C1 segment of cervical spinal cord (tissue), 14 donors: ENCODE data around the gene CDH8.
A peak's percentile ranks its signal among the peaks of the same experiment; 100 is the strongest.

Source experiments
- DNase-seq, 14 donors: peaks; one replicate each; lab custom pipeline; 2025; lab: John Stamatoyannopoulos, UW

The CDH8 gene

DNA sequence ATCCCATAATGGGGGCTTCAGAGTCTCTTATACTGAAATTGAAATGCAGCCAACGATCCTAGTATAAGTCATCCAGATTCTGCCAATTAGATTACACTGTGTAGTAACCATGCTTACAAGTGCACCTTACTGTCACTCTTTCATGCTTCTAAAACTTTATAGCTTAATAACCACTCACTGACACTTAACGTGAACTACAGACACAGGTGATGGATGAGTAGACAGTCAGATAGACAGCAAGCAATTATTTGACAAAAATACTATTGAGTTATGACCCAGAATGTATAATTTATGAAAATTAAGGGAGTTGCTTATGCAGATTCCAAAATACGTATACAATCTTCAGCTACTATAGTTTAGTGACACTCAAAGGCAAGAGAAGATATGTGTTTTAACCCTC lies 6.3 kb downstream of the CDH8 start:
- no peak for DNase-seq

GRCh38 chr16:62022688-62023087 lies 13.6 kb downstream of the CDH8 start:
- DNase-seq, result no peak

DNA sequence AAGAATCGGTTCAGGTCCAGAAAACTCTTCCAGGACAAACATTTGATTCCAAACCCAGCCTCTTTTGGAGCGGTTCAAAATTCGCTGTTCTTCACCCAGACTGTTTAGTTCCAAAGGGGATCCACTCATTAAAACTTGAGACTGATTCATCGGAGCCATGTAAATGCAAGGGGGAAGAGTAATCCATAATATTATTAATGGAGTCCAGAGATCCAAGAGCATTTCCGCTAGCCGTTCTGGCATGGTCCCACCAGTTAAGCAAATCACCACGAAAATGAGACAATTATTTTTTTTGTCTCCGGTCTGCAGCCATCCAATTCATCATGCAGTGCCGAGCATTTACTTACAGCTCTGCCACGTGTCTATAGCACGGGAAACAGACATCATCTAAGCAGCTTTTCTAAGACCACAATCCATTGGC lies 15.1 kb downstream of the CDH8 start:
- peak in 1 of 14 donors; percentile 18 for DNase-seq

DNA sequence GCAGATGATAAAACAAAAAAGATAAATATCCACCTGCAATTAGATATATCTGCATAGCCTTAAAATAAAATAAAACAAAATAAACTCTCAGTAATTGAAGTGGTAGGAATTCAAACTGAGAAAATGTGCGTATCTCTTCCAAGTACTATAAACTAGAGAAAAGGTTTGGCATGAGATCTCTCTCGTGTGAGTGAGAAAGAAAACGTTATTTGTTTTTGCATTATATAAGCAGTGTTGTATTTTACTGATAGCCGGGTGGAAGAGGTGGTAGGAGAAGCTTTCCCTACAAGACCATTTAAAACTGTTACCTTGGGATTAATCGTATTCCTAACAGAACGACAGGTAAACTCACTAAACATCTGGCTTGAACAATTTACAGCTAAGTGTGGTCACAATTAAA lies 15.6 kb downstream of the CDH8 start:
- no peak for DNase-seq

DNA sequence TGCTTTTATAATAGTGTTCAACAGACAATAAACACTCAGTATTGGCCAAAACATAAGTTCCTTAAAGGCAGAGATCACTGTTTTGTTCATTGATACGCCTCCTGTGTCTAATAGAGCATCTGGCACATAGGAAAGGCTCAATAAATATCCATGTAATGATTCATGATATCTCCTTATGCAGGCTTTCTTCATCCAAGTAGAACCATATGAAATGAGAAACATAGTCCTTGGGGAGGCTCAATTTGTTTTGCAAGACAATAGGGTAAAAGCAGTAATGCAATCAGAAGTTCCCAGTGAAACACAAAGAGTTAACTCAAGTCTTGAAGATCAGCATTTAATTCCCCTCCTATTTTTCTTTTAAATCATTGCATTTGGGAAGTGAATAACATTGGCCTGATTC lies 16.4 kb downstream of the CDH8 start:
- no peak for DNase-seq

GRCh38 chr16:62018301-62019060 lies 17.8 kb downstream of the CDH8 start:
- no peak for DNase-seq

DNA sequence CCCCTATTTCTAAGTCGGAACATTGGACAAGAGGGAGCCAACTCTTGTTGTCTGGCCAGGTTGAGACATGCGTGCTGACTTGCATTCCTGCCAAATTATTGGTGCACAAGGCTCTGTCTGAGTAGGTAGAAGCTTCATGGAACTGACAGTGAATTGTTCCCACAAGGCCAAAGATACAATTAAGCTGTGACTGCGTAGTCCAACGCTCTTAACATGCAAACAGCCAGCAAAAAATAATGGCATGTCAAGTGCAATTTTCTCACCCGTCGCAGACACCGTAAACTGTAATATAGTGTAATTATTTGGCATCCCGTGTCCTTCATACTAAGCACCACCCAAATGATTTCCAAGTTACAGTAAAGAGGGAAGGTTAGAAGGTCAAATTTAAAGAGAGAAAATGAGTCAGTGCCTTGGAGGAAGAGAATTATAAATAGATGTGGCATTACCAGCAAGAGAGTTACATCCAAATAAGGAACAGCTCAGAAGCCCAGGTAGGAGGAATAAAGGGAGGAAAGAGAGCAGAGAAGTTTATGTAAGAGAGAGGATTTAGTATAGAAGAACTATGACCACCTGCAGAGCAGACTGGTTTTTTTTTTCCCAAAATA lies 21.8 kb downstream of the CDH8 start:
- no peak for DNase-seq

- no peak for DNase-seq
These were observed 26.1 kb downstream of the CDH8 start for GRCh38 chr16:62010186-62010585.

DNA sequence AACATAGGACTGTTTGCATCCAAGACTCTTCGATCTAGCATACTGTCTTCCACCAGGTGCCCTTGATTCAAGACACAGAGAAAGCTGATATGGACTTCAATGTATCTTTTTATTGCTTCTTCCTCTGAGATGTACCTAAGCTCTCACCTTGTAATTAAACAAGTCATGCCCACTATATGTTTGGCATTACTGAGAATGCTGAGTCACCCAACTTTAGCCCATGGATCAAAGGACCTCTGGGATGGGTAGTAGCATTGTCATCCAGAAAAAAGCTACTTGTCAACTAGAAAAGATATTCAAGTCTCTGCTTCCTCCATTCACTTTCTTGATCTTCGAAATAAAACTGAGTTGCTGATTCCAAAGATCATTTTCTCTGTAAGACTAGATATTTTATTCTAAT lies 37.8 kb downstream of the CDH8 start:
- no peak for DNase-seq

DNA sequence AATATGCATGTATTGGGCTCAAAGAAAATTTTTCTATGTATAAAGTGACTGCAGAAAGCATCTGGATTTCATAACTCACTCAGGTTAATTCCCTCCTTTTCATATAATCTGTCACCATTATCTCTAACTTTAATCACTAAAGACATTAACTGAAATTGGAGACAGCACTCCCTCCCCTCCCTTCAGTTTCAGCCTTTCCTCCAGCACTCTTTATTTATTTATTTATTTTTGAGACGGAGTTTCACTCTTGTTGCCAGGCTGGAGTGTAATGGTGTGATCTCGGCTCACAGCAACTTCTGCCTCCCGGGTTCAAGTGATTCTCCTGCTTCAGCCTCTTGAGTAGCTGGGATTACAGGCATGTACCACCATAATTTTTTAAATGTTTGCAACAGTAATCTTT lies 43.1 kb downstream of the CDH8 start:
- no peak for DNase-seq

DNA sequence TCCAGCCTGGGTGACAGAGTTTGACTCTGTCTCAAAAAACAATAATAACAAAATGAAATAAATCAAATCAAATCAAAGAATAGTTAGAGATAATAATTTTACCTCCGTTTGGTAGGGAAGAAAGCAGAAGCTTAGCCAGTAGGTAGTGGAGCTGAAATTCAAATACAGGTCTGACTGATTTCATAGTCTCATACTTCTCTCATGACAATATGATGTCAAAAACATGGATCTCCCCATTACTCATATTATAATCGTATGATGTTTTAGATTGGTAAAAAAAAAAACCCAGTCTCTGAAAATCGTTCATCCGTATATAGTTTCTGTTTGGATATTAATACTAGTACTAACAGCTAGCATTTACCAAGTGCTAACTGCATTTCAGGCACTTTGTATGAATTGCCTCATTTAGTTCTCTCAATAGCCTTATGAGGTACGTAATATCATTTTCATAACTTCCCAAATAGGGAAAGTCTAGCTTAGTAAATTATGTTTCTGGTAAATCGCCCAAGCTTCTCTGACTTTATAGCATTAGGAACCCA lies 48.7 kb downstream of the CDH8 start:
- no peak for DNase-seq

DNA sequence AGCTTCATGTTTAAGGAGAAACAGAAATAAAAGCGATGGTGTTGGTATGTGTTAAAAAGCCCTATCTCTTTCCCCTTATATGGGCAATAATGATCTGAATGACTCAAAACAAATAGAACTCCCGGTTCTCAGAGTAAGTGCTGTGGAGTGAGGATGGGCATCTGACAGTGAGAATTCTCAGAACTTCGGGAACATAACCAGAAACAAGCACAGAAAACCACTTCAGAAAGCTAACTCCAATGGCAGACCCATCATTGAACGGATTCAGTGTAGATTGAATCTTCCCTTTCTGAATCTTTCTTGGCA lies 67.2 kb downstream of the CDH8 start:
- no peak for DNase-seq

- DNase-seq, result no peak
These were observed 67.8 kb downstream of the CDH8 start for GRCh38 chr16:61968242-61969076.

DNA sequence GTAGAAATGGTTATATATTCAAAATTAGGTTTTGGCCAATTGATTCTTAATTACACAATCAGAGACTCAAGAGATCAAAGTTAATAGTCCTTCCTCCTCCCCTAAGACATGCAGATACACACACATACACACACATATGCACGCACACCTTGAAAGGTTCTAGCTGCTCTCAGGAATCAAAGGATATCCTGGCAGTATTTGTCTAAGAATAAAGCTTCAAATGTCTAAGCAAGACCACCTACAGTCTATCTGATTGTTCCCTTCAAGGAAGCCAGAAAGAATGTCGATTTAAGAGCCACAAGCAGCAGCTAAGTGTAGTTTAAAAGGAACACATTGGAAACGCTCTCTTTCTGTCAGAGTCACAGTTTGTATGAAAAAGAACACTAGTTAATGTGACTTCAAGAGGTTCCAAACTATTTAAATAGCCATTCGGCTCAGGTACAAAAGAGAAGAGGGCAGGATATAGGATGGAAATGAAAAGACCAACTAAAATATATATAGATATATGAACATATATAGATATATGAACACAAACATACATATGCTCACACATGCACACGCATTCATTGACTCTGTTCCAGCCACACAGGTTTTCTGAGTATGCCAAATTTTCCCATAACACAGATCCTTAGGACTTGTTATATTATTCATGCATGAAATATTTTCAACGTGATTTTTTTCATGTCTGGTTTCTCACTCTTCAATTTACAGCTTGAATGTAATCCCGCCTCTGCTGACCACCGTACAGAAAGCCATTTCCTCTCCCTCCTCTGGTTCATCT lies 79.0 kb downstream of the CDH8 start:
- no peak for DNase-seq

DNA sequence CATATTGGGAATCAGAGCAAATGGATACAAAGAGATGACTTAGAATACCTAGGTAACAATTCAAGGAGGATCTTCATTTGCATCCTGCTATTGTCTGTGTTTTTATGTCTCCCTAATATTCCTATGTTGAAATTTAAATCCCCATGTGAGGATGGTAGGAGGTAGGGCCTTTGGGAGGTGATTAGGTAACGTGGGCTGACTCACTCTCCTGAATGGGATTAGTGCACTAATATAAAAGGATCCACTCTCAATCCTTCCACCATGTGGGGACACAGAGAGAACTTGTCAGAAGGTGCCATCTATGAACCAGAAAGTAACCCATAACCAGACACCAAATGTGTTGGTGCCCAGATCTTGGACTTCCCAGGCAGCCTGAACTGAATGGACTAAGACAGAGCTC lies 83.4 kb downstream of the CDH8 start:
- no peak for DNase-seq

DNA sequence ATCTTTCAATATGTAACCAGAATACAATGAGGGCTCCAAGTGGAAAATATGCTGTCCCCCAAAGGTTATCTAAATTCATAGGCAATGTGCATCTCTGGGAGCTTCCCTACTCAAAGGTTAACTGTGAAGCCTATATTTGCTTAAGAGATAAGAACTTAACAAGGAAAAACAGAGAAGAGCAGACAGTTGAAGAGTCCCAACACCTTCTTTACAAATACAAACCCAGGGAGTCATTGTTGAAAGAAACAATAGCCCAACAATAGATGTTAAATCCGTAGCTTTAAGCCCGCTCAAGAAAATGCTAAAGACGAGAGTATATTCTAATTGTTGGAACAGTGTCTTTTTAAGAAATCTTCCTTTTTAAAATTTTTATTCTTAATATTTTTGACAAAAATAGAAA lies 87.8 kb downstream of the CDH8 start:
- DNase-seq, result no peak

- DNase-seq, result no peak
These were observed 90.2 kb downstream of the CDH8 start for GRCh38 chr16:61946019-61946418.

DNA sequence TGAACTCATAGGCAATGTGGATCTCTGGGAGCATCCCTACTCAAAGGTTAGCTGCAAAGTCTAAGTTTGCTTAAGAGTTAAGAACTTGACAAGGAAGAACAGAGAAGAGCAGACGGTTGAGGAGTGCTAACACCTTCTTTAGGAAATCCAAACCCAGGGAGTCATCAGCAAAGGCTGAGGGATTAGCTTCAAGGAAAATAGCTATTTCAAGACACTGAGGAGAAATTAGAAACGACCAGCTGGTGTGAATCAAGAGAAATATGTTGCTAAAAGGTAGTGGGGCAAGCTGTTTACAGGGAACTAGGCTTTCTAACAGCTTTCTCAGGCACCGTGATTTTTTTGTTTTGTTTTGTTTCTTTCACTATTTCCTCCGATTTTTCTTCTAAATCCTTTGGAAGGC lies 90.7 kb downstream of the CDH8 start:
- no peak for DNase-seq

- no peak for DNase-seq
These were observed 92.2 kb downstream of the CDH8 start for GRCh38 chr16:61944004-61944403.

GRCh38 chr16:61940611-61941010 lies 95.6 kb downstream of the CDH8 start:
- no peak for DNase-seq

GRCh38 chr16:61937646-61938045 lies 98.6 kb downstream of the CDH8 start:
- no peak for DNase-seq

- DNase-seq, result peak in 3 of 14 donors; percentile 3 to 16 (median 7)
These were observed 99.7 kb downstream of the CDH8 start for GRCh38 chr16:61936522-61936921.
